Stimulated activated CD4-positive, alpha-beta T cell treated with anti-CD3 and anti-CD28 coated beads, Interleukin-15, amount 100 ng/mL, for 1 hour (primary cell): ENCODE measurements around the gene DHRS7B.
A peak's percentile ranks its signal among the peaks of the same experiment; 100 is the strongest.
"Not testable (repeated sequence)": the region's sequence is repeated elsewhere in the genome, so short reads cannot be mapped to it uniquely, and the experiment has no call there.

ENCODE experiments used
- DNase-seq, 2 donors: peaks; one replicate each; pipeline ENCODE4 v3.0.0-alpha.2; 2020; ENCODE audit warnings: low read depth in 1 of 2, low spot score in 1 of 2

The DHRS7B gene

DNA sequence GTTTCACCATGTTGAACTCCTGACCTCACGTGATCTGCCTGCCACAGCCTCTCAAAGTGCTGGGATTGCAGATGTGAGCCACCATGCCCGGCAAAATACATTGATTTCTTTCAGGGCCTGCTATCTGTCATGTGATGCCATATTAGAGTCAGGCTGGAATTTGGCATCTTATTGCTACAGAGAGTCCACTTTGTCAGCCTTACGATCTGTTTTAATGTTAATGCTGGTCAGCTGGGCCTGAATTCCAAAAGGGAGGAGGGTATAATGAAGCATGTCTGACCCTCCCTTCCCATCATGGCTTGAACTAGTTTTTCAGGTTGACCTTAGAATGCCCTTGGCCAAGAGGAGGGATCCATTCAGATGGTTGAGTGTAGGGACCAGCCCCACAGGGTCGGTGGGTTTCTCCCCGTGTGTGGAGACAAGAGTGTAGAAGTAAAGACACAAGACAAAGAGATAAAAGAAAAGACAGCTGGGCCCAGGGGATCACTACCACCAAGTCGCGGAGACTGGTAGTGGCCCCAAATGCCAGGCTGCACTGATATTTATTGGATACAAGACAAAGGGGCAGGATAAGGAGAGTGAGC, 19.6 kb upstream of the DHRS7B start:
- DNase-seq, result not testable (repeated sequence)

DNA sequence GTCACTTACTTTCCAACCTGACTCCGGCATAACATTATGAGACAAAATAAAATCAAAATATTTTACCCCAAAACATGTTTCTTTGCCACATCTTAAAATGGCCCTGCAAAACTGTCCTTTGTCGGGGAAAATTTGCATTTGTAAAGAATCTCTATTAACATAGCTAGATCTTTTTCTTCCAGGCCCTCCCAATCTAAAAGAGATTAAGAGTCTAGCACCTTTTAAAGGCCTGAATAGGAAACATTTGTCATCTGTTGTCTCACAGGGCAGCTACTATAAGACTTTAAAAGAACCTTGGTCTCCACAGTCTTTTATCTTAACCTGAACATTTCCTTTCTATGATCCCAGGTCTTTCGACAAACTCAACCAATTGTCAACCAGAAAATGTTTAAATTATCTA, 18.1 kb upstream of the DHRS7B start:
- DNase-seq, result no peak

DNA sequence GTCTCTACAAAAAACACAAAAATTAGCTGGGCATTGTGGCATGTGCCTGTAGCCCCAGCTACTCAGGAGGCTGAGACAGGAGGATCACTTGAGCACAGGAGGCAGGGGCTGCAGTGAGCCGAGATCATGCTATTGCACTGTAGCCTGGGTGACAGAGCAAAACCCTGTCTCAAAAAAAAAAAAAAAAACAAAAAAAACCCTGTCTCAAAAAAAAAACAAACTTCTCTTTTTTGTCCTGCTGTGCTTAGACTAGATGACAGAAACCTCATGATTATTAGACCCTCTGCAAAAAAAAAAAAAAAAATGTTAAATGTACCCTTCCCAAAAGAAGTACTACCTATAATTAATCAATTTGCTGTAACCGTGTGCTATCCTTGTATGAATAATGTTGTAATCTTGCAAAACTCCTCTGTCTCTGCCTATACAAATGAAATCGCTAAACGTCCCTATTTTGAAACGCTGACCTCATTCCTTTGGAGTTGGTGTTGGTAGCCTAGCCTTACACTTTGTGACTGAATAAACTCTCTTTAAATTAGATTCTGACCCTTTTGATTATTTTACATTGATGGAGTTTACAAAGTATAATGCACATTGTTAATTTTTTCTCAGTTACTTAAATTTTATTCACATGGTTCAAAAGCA, 13.6 kb upstream of the DHRS7B start:
- no peak for DNase-seq

DNA sequence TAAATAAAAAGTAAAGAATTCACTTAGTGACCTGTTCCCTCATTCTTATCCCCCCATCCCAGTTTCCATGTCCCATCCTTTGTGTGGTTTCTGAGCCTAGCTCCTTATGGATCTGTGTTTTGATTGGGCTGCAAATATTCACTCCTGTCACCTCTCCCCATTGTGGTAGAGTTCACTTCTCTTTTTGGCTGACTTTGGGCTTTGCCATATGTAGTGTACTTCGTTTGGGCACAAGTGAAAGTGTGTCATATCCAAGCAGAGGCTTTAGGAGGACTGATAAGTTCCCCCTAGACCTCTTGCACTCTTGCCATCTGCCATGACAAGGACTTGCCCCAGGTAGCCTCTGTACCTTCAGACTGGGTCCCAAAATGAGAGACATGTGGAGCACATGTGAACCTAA, 13.0 kb upstream of the DHRS7B start:
- DNase-seq, result no peak

DNA sequence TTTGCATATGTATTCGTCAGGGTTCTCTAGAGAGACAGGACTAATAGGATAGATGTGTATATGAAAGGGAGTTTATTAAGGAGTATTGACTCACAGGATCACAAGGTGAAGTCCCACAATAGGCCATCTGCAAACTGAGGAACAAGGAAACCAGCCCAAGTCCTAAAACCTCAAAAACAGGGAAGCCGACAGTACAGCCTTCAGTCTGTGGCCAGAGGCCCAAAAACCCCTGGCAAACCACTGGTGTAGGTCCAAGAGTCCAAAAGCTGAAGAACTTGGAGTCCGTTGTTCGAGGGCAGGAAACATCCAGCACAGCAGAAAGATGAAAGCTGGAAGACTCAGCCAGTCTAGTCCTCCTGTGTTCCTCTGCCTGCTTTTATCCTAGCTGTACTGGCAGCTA, 12.0 kb upstream of the DHRS7B start:
- DNase-seq, result not testable (repeated sequence)

DNA sequence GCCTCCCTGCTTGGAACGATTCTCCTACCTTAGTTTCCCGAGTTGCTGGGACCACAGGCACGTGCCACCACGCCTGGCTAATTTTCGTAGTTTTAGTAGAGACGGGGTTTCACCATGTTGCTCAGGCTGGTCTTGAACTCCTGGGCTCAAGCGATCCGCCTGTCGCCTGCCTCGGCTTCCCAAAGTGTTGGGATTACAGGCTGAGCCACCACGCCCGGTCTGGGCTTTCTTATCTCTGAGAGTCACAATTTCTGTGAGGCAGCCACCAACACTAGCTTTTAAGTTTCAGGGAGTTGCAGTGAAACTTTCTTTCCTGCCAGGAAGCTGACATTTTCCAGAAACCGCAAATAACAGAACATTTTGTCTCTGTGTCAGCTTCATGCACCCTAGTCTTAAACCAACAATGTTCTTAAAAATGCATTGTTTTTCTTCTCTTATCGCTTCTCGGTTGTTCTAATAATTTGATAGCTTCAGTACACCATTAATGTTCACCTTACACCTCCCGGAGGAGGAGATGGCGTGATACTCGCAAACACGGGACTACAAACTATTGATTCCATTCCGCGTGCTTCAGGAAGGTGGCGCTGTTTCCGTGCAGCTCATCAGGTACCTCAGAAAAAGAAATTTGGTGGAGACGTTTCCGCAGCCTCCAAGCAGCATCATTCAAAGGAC, 7.4 kb upstream of the DHRS7B start:
- peak; percentile 42 to 47 for DNase-seq

DNA sequence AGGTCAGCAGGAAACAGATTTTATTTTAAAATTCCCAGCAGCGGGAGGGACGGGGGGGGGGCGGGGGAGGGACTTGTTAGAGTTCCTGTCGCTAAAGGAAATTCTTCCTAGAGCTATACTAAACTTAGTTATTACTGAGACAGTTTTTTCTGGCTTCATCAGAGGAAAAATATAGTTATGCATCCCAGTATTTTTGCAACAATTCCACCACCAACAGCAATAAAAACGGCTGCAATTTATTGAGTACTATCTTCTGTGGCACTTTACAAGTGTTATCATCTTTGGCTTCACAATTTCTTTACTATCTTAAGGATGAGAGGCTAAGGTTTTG, 6.9 kb upstream of the DHRS7B start:
- no peak for DNase-seq

DNA sequence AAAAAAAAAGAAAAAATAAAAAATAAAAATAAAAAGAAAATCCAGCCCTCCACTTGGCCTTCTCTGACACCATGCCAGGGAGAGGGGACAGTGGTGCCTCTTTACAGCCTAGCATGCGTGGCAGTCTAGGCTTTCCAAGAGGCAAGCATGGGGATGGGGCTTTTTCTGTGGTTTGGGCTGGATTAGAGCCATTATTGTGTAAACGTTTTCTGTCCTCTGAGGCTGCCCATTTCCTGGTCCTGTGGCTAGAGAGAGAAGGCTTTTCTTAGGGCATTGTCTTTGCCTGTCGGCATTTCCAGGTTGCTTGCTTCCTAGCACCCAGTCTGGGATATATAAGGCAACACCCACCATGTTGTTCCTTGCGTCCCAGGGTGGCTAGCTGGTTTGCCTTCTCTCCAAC, 2.7 kb upstream of the DHRS7B start:
- DNase-seq, result no peak

DNA sequence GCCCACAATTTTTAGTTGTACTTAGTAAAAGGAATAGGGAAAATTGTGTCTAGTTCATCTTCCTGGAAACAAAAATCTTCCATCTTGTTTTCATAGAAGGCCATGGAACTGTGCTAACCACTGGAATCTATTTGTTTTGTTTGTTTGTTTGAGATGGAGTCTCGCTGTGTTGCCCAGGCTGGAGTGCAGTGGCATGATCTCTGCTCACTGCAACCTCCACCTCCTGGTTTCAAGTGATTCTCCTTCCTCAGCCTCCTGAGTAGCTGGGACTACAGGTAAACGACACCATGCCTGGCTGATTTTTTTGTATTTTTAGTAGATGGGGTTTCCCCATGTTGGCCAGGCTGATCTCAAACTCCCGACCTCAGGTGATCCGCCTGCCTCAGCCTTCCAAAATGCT, 2.2 kb upstream of the DHRS7B start:
- not testable (repeated sequence) for DNase-seq

DNA sequence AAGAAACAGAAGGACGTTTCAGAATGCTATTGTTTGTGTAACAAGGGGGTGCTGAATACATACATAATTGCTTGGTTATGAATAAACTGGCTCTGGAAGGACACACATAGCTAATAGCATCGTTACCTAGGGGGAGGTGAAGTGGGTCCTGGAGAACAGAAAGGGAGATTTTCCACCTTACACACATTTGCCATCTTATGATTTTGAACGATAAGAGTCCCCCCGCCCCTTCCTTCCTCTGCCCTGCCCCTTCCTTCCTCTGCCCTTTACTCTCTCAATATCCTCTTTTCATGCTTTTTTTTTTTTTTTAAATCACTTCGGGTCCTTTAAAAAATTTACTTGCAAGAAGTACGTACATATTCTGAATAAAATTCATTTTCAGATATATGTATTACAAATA, 902 bp upstream of the DHRS7B start:
- DNase-seq, result peak in 1 of 2 donors; percentile 28

DNA sequence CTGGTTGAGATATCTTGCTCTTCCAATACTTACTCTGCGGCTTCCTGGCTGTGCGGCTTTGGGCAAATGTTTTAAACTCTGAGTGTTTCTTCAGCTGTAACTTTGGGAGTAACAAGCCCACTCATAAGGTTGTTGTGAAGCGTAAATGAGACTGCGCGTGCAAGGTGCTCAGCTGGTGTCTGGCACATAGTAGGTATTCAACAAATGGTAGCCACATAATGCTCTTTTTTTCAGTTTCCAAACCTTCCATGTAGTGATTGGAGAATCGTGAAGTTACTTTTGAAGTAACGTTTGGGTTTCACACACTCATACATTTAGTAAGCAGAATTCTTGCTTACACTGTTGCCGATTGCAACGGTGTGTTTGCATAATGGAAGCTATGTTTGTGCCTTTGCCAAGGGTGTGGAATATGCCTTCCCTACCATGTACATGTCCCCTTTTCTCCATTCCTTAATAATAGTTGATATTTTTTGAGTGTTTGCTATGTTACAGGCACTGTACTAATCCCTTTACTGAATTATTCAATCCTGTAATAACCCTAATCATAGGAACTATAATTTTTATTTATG, 829 bp downstream of the DHRS7B start:
- no peak for DNase-seq

DNA sequence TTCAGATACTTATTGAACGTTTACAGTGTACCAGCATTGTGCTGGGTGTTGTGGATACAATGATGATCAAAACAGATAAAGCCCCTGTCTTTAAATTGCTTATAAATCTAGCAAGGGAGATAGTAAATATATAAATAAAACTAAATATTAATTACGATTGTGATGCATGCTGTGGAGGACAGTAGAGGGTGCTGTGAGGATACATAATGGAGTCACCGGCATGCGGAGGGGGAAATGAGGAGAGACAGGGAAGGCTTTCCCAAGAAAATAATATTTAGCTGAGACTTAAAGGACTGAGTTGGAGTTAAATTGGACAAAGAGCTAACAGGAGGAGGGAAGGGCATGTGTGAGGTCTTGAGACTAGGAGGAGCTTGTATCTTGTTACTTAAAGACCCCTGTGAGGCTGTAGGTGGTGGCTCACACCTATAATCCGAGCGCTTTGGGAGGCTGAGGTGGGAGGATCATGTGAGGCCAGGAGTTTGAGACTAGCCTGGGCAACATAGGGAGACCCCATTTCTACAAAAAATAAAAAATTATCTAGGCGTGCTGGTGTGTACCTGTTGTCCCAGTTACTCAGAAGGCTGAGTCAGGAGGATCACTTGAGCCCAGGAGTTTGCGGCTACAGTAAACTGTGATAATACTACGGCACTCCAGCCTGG, 2.4 kb downstream of the DHRS7B start:
- DNase-seq, result no peak

DNA sequence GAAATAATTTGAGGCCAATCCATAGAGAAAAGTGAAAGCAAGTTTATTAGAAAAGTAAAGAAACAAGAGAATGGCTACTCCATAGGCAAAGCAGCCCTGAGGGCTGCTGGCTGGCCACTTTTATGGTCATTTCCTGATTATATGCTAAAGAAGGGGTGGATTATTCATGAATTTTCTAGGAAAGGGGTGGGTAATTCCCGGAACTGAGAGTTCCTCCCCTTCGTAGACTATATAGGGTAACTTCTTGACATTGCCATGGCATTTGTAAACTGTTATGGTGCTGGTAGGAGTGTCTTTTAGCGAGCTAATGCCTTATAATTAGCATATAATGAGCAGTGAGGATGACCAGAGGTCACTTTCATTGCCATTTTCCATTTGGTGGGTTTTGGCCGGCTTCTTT, 4.4 kb downstream of the DHRS7B start:
- no peak for DNase-seq

DNA sequence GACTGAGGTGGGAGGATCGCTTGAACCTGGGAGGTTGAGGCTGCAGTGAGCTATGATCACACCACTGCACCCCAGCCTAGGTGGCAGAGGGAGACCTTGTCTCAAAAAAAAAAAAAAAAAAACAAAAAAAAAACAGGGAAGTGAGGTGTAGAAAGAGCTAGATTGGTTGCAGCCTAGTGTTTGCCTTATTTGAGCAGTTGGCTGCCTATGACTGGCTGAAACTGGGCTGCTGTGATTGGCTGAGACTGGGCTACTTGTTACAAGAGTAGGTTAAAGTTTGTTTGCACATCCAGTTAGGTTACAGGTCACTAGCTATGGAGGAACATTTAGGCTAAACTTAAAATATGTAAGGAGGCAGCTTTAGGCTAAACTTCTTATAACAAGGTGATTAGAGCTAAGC, 5.7 kb downstream of the DHRS7B start:
- DNase-seq, result no peak

DNA sequence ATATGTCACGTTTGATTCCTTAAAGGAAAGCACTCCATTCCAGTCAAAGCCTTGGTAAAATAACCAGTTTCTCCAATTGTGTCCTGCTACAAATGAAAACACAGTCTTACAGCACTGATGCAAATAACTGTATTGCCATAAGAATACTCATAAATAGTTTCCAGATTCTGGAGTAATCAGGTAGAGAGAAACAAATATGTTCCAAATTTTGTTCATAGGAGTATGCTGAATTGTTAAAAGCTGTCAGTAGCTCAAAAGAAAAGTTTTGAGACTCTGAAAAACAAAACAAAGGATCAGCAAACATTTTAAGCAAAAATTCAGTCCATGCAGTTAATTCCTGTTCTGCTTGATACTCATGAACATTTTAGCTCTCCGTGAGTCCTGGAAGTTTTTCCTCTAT, 7.8 kb downstream of the DHRS7B start:
- no peak for DNase-seq

DNA sequence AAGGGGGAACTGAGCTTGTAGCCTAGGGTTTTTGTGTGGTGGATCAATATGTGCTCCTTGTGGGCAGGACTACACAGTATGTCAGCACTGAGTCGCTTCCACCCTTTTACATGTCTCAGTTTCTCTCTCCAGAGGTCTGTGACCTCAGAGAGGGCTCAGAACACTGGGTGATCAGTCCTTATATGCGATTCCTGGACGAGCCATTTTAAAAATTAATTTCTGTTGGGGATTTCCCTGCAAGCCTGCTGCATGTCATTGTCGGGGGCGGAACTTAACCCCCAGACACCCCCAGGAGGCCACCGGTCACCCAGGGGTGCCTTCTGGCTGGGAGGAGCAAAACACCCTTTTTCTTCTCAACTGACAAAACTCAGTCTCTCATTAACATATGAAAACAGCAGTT, 14.1 kb downstream of the DHRS7B start:
- DNase-seq, result no peak

DNA sequence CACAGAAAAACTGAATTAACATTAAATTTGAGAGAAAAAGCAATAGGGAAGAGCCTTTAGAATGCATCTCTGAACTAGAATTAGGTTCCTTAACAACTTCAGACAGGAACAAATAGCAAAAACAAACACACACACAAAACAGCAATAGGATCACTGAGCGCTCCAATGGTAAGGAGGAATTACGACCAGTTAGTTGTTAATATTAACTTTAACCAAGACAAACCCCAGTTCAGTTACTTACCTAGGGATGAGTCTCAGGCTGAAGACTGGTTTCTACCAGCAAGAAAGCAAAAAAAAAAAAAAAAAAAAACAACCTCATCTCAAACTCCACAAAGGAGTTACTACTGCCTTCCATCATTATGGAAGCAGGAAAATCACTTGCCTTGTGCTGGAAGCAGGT, 14.6 kb downstream of the DHRS7B start:
- DNase-seq, result no peak

DNA sequence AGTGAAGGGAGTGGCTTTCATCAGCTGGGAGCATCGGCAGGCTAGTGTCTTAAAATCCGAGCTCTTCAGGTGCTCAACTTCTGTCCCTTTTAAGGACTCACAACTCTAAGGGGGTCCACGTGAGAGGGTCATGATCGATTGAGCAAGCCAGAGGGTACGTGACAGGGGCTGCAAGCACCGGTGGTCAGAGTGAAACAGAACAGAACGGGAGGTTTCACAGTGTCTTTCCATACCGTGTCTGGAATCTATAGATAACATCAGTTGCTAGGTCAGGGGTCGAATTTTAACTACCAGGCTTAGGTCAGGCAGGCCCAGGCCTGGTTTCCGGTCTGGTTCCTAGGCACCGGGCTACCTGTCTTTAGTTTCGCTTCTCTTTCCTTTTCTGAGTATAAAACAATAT, 15.3 kb downstream of the DHRS7B start:
- DNase-seq, result not testable (repeated sequence)

DNA sequence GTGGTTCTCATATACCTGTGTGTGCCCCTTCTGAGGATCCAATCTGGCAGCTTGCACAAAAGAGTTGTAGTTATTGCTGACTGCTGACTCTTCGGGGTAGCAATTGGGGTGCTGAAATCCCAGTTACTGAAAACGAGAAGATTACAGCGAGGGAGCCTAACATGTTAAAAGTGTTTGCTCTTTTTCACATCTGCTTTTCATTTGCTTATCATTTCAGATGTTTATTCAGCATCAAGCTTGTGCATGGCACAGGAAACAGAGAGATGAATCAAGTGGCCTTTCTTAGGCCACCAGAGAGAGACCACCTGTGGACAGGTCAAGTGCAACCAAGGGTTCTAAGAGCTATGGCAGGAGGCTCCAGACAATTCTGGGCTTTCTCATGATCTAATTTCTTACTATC, 16.9 kb downstream of the DHRS7B start:
- no peak for DNase-seq

DNA sequence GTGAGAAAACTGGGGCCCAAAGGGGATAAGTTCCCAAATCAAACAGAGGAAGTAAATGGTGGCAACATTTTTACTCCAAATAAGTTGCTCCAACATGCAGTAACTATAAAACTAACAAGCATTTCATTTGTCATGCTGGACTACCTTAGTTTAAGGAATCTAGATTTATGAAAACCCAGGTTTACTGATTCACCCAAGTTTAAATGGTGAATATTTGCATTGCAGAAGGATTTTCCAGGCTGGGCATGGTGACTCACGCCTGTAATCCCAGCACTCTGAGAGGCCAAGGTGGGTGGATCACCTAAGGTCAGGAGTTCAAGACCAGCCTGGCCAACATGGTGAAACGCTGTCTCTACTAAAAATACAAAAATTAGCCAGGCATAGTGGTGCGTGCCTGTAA, 17.5 kb downstream of the DHRS7B start:
- not testable (repeated sequence) for DNase-seq

DNA sequence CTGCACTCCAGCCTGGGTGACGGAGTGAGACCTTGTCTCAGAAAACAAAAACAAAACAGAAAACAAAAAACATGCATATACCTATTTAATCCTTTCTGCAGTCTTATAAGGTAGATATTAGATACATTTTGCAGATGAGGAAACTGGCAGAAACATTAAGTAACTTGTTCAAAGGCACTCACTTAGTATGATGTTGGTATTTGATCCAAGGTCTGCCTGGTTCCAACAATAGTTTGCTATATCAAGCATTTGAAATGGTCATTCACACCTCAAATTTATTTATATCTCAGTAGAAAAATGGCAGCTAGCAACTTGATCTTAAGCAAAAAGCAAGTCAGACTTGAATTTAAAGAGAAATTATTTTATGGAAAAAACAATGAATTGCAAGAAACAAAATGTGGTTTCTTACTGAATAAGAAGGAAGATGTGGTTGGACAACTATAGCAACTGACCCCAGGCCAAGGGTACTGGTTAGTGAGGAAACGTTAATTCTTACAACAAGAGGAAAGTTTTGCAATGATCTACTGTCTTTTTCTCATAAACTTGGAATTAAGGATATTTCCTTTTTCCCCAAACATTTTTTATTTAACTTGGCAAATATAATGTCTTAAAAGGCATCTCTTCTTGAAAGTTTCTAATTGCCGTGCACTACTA, 19.7 kb downstream of the DHRS7B start:
- DNase-seq, result no peak

DNA sequence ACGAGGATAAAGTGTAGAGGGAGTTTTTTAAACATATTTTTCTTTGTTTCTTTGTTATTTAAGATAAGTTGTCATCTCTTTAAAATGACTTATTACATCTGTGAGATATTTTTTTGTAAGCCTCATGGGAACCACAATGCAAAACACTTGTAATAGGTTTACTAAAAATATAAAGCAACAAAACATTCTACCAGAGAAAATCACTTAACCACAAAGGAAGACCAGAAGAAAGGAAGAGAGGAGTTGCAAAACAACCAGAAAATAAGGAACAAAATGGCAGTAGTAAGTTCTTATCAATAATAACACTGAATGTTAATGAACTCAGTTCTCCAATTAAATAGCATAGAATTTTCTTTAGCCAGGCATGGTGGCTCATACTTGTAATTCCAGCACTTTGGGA, 22.9 kb downstream of the DHRS7B start:
- DNase-seq, result no peak
